Measurements from ENCODE around the gene CYP1A2. TPM values are rescaled to one million over a fixed set of nuclear protein-coding genes. Genes with fewer than 3 reads are reported as not detected.
A peak's percentile ranks its signal among the peaks of the same experiment; 100 is the strongest.

Gene CYP1A2
- total and polyA plus RNA-seq, 4 donors = 0.05 to 0.57 (median 0.17) TPM; not detected in 1

GRCh38 chr15:74724570-74725224 is 23.9 kb upstream of the CYP1A2 start:
- Histone ChIP-seq H3K9ac (ENCODE audit: insufficient read depth in 1 of 2, low read length in 2 of 2) (no peak overlapping the region), H3K27ac (ENCODE audit: low read depth in 1 of 2, low read length in 1 of 2) (peak overlapping the region in 1 of 2 donors; percentile 43), H3K4me3 (peak overlapping the region; percentile 5), H3K36me3 (ENCODE audit: control insufficient read depth in 4 of 4, insufficient read depth in 4 of 4, low read length in 4 of 4) (peaks cover 0 to 3% (median 0%) of the 10 kb centered on the region in 4 donors), H3K9me3 (ENCODE audit: control insufficient read depth in 4 of 4, insufficient read depth in 3 of 4, low read length in 3 of 4) (peaks cover 0 to 4% (median 0%) of the 10 kb centered on the region in 4 donors), H3K27me3 (ENCODE audit: control insufficient read depth in 3 of 3, insufficient read depth in 3 of 3, low read length in 2 of 3) (peaks cover 0 to 31% (median 24%) of the 10 kb centered on the region in 3 donors), H3K4me1 (ENCODE audit: control insufficient read depth in 5 of 5, insufficient read depth in 5 of 5, low read length in 5 of 5) (peaks cover 0 to 32% (median 0%) of the 10 kb centered on the region in 5 donors)
- TF ChIP-seq CTCF (IDR thresholded peaks at IDR 0.05; ENCODE audit: control extremely low read depth, extremely low read depth) = no peak
- no peak for DNase-seq
- ATAC-seq (ENCODE audit: insufficient read depth, low FRiP score) = no peak

GRCh38 chr15:74725225-74725774 is 23.3 kb upstream of the CYP1A2 start, which contains the start of gene CYP1A1:
TSS of gene CYP1A1 (minus strand) at chr15:74725528. CDS start at chr15:74723097, 2,431 bp downstream.
- WGBS, 2 donors = 1 to 3% methylated on average over 10 of the region's 10 CpGs
- Histone ChIP-seq H3K4me1 (ENCODE audit: control insufficient read depth in 5 of 5, insufficient read depth in 5 of 5, low read length in 5 of 5) (peaks cover 0 to 33% (median 0%) of the 10 kb centered on the region in 5 donors), H3K4me3 (peak within 1 kb of the TSS; percentile 51), H3K27me3 (ENCODE audit: control insufficient read depth in 3 of 3, insufficient read depth in 3 of 3, low read length in 2 of 3) (peaks cover 0 to 29% (median 24%) of the 10 kb centered on the region in 3 donors), H3K9me3 (ENCODE audit: control insufficient read depth in 4 of 4, insufficient read depth in 3 of 4, low read length in 3 of 4) (peaks cover 0 to 2% (median 0%) of the 10 kb centered on the region in 4 donors), H3K27ac (ENCODE audit: low read depth in 1 of 2, low read length in 1 of 2) (peak within 1 kb of the TSS in 1 of 2 donors; percentile 89), H3K36me3 (ENCODE audit: control insufficient read depth in 4 of 4, insufficient read depth in 4 of 4, low read length in 4 of 4) (peaks cover 0 to 3% (median 0%) of the 10 kb centered on the region in 4 donors), H3K9ac (ENCODE audit: insufficient read depth in 1 of 2, low read length in 2 of 2) (no peak within 1 kb of the TSS)
- TF ChIP-seq CTCF (IDR thresholded peaks at IDR 0.05; ENCODE audit: control extremely low read depth, extremely low read depth) = no peak
- no peak for ATAC-seq (ENCODE audit: insufficient read depth, low FRiP score)
- DNase-seq = peak in 1 of 3 donors; percentile 13

- Histone ChIP-seq H3K4me1 (ENCODE audit: control insufficient read depth in 5 of 5, insufficient read depth in 5 of 5, low read length in 5 of 5) (peaks cover 0 to 34% (median 0%) of the 10 kb centered on the region in 5 donors), H3K9me3 (ENCODE audit: control insufficient read depth in 4 of 4, insufficient read depth in 3 of 4, low read length in 3 of 4) (no peaks in the 10 kb centered on the region), H3K9ac (ENCODE audit: insufficient read depth in 1 of 2, low read length in 2 of 2) (no peak overlapping the region), H3K27me3 (ENCODE audit: control insufficient read depth in 3 of 3, insufficient read depth in 3 of 3, low read length in 2 of 3) (peaks cover 0 to 32% (median 24%) of the 10 kb centered on the region in 3 donors), H3K27ac (ENCODE audit: low read depth in 1 of 2, low read length in 1 of 2) (peak overlapping the region in 1 of 2 donors; percentile 89), H3K36me3 (ENCODE audit: control insufficient read depth in 4 of 4, insufficient read depth in 4 of 4, low read length in 4 of 4) (peaks cover 0 to 1% (median 0%) of the 10 kb centered on the region in 4 donors), H3K4me3 (peak overlapping the region; percentile 51)
- TF ChIP-seq CTCF (IDR thresholded peaks at IDR 0.05; ENCODE audit: control extremely low read depth, extremely low read depth) = no peak
- DNase-seq (peak in 1 of 3 donors; percentile 15), ATAC-seq (ENCODE audit: insufficient read depth, low FRiP score) (peak; percentile 50)
- 2% methylated on average over 76 to 86 of the region's 86 CpGs for WGBS, 2 donors
Measured at GRCh38 chr15:74725845-74726773, 22.5 kb upstream of the CYP1A2 start.
